Measurements from ENCODE around the gene MICAL3. TPM values are rescaled to one million over a fixed set of nuclear protein-coding genes. Genes with fewer than 3 reads are reported as not detected.

Gene MICAL3
- total and polyA plus RNA-seq, 9 of the 15 experiments (the other 6 are each of a cell fraction or from before 2014, with no cell fraction given): 0.53 to 32.1 (median 12.3) TPM

DNA sequence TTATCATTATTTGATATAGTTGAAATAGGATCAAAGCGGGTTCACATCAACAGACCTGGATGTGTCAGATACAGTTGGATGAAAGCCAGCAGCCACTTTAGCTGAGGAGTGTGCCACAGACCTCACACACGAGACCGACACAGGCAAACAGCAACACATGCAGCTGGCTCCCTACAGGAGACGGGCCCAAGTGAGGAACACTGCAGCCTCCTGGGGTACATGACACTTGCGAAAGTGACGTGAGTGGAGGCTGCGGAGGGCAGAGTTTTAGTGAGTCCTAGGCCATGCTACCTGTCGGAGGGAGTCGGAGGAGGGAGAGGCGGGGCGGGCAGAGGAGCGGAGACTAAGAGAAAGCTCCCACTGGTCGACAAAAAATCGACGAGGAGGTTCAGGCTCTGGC is 149.2 kb downstream of the MICAL3 start (continued):
- TF ChIP-seq TEAD1 (CRISPR knock-in tag; IDR thresholded peaks at IDR 0.05): no peak
- TF ChIP-seq PTRF (tag; IDR thresholded peaks at IDR 0.05): no peak
- TF ChIP-seq, protein P1, sequence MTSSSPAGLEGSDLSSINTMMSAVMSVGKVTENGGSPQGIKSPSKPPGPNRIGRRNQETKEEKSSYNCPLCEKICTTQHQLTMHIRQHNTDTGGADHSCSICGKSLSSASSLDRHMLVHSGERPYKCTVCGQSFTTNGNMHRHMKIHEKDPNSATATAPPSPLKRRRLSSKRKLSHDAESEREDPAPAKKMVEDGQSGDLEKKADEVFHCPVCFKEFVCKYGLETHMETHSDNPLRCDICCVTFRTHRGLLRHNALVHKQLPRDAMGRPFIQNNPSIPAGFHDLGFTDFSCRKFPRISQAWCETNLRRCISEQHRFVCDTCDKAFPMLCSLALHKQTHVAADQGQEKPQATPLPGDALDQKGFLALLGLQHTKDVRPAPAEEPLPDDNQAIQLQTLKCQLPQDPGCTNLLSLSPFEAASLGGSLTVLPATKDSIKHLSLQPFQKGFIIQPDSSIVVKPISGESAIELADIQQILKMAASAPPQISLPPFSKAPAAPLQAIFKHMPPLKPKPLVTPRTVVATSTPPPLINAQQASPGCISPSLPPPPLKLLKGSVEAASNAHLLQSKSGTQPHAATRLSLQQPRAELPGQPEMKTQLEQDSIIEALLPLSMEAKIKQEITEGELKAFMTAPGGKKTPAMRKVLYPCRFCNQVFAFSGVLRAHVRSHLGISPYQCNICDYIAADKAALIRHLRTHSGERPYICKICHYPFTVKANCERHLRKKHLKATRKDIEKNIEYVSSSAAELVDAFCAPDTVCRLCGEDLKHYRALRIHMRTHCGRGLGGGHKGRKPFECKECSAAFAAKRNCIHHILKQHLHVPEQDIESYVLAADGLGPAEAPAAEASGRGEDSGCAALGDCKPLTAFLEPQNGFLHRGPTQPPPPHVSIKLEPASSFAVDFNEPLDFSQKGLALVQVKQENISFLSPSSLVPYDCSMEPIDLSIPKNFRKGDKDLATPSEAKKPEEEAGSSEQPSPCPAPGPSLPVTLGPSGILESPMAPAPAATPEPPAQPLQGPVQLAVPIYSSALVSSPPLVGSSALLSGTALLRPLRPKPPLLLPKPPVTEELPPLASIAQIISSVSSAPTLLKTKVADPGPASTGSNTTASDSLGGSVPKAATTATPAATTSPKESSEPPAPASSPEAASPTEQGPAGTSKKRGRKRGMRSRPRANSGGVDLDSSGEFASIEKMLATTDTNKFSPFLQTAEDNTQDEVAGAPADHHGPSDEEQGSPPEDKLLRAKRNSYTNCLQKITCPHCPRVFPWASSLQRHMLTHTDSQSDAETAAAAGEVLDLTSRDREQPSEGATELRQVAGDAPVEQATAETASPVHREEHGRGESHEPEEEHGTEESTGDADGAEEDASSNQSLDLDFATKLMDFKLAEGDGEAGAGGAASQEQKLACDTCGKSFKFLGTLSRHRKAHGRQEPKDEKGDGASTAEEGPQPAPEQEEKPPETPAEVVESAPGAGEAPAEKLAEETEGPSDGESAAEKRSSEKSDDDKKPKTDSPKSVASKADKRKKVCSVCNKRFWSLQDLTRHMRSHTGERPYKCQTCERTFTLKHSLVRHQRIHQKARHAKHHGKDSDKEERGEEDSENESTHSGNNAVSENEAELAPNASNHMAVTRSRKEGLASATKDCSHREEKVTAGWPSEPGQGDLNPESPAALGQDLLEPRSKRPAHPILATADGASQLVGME (CRISPR knock-in tag; IDR thresholded peaks at IDR 0.05): no peak
- no peak for TF ChIP-seq SIN3A (IDR thresholded peaks at IDR 0.05; ENCODE audit: borderline replicate concordance in 2 of 2, control insufficient read depth in 1 of 2, low read depth in 2 of 2, low read length in 2 of 2)
- TF ChIP-seq, protein P2, sequence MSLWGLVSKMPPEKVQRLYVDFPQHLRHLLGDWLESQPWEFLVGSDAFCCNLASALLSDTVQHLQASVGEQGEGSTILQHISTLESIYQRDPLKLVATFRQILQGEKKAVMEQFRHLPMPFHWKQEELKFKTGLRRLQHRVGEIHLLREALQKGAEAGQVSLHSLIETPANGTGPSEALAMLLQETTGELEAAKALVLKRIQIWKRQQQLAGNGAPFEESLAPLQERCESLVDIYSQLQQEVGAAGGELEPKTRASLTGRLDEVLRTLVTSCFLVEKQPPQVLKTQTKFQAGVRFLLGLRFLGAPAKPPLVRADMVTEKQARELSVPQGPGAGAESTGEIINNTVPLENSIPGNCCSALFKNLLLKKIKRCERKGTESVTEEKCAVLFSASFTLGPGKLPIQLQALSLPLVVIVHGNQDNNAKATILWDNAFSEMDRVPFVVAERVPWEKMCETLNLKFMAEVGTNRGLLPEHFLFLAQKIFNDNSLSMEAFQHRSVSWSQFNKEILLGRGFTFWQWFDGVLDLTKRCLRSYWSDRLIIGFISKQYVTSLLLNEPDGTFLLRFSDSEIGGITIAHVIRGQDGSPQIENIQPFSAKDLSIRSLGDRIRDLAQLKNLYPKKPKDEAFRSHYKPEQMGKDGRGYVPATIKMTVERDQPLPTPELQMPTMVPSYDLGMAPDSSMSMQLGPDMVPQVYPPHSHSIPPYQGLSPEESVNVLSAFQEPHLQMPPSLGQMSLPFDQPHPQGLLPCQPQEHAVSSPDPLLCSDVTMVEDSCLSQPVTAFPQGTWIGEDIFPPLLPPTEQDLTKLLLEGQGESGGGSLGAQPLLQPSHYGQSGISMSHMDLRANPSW (CRISPR knock-in tag; IDR thresholded peaks at IDR 0.05): no peak
- TF ChIP-seq MYNN (IDR thresholded peaks at IDR 0.05): no peak
- no peak for TF ChIP-seq MYNN (CRISPR knock-in tag; IDR thresholded peaks at IDR 0.05)
- no peak for TF ChIP-seq SMARCE1 (IDR thresholded peaks at IDR 0.05)
- TF ChIP-seq ZNF778 (CRISPR knock-in tag; IDR thresholded peaks at IDR 0.05): no peak
- no peak for TF ChIP-seq MTA1 (IDR thresholded peaks at IDR 0.05; ENCODE audit: borderline replicate concordance)

All from K562 (cell line).